ENCODE measurements around the gene TGM4.

GRCh38 chr3:44950275-44950734, 75.9 kb downstream of the TGM4 start:
- TF ChIP-seq CTCF (IDR thresholded peaks at IDR 0.05; ENCODE audit: insufficient read depth, low read length, poor library complexity, severe bottlenecking) (no peak), EZH2phosphoT487 (conservative IDR thresholded peaks at IDR 0.05; ENCODE audit: low read length) (no peak)
